PC-9 (cell line): ENCODE results near the gene ENTHD1.

Source experiments
- CTCF ChIP-seq: fragments of 200-600 bp; sonication (generic); conservative IDR thresholded peaks from 2 replicates; pipeline ENCODE4 v1.6.1; 2017; ENCODE audit warnings: mixed run types, antibody characterized with exemption, mild to moderate bottlenecking, moderate library complexity
- EZH2 ChIP-seq: fragments of 200-600 bp; sonication (generic); IDR thresholded peaks from 2 replicates; pipeline ENCODE4 v1.8.0; 2017; ENCODE audit warnings: antibody characterized with exemption, low read depth

DNA sequence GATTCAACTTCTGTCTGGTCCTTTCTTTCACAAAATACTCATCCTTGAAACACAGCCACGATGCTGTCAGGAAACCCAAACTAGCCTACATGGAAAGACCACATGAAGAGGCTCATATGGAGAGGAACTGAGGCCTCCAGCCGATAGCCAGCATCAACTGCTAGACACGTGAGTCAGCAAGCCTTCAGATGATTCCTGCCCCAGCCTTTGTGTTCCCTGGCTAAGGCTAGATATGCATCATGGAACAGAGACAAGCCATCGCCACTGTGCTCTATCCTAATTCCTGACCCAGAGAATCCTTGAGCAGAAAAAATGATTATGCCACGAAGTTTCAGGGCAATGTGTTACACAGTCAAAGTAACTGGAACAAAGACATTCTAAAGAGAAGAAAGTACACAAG, 75.5 kb downstream of the ENTHD1 start:
- TF ChIP-seq CTCF (no peak), EZH2 (no peak)
